Measurements from ENCODE around the gene HSPD1.

DNA sequence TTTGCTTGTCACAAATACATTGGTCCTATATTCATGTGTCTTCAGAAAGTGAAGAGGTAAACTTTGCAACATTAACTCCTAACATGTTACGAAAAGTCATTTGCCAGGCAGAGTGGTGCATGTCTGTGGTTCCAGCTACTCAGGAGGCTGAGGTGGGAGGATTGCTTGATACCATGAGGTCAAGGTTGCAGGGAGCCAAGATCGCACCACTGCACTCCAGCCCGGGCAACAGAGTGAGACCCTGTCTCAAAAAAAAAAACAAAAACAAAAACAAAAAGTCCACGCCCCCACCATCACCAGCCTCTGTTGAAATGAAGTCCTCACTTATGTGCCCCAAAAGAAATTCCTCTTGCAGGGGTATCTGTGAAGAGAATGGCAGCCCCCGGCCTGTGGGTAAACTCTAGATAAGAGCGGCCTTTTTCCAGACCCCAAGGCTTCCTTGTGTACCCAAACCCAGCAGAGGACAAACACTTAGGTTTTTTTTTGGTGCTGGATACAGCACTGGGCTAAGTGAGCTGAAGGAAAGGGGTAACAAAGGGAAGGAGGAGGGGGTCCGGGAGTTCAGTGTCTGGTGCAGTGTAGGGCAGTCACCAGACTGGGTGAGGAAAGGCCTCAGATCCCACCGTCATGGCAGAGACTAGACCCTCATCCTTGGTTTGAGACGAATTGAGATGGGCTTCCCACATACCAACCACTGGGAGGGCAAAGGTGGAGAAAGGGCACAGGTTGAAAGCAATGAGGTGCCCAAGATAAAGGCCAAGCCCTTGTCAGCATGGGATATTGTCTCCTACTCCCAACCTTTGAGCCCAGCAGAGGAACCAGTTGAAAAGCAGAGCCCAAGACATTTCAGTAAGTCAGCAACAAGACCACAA, 19.2 kb downstream of the HSPD1 start:
- TF ChIP-seq, protein P1, sequence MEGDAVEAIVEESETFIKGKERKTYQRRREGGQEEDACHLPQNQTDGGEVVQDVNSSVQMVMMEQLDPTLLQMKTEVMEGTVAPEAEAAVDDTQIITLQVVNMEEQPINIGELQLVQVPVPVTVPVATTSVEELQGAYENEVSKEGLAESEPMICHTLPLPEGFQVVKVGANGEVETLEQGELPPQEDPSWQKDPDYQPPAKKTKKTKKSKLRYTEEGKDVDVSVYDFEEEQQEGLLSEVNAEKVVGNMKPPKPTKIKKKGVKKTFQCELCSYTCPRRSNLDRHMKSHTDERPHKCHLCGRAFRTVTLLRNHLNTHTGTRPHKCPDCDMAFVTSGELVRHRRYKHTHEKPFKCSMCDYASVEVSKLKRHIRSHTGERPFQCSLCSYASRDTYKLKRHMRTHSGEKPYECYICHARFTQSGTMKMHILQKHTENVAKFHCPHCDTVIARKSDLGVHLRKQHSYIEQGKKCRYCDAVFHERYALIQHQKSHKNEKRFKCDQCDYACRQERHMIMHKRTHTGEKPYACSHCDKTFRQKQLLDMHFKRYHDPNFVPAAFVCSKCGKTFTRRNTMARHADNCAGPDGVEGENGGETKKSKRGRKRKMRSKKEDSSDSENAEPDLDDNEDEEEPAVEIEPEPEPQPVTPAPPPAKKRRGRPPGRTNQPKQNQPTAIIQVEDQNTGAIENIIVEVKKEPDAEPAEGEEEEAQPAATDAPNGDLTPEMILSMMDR (IDR thresholded peaks at IDR 0.05), result no peak
- no peak for TF ChIP-seq EZH2 (IDR thresholded peaks at IDR 0.05)

Measured in neural progenitor cell (in vitro differentiated cells).